Measurements from ENCODE around the gene PPP1R9A.
"Not testable (repeated sequence)": the region's sequence is repeated elsewhere in the genome, so short reads cannot be mapped to it uniquely, and the experiment has no call there.

The PPP1R9A gene

DNA sequence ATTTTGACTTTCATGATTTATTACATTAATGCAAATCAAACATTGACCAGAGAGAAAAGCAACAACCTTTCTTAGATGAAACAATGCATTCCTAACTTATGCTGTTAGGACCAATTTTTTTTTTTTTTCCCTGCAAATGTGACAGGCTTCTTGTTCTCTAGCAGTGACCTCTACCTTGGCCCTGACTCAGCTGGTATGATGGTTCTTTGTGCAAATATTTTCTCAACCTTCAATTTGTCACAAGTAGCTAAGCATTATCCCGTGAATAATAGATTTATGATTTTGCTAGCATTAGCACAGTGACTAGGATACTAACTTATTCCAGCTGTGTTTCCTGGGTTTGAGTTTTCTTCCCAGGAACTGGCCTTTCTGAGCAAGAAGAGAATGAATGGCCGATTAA lies 64.9 kb downstream of the PPP1R9A start:
- in situ Hi-C loops (cut with MboI; ENCODE audit: low sequenced_read_pairs): no loop called here

DNA sequence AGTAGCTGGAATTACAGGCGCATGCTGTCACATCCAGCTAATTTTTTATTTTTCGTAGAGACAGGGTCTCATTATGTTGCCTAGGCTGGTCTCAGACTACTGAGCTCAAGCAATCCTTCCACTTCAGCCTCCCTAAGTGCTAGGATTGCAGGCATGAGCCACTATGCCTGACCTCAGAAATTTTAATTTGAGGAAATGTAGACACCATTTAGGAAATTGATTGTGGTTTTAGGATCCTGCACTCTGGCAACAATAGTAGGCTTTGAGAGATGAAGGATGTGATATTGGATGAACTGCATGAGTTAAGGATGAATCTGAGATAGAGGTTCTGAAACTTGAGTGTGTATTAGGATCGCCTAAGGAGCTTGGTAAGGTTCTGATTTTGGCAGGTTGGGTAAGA lies 66.5 kb downstream of the PPP1R9A start:
- in situ Hi-C loops (cut with MboI; ENCODE audit: low sequenced_read_pairs): no loop called here

DNA sequence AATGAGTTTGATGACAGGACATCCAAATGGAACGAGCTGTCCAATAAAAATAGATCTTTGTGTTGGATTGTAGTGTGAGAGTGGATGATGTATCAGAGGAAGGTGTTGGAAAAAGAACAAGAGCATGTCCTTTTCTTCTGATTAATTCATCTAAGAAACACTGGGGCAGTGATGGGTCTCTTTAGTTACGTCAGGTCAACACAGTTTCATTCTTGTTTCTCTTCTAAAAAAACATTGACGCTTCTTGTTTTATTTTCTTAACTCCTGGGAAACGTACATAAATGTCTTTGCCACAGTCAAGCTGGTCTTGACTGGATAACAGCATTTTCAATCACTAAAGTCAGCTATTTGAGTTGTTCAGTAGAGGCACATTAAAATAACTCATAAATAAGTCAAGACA lies 67.0 kb downstream of the PPP1R9A start:
- in situ Hi-C loops (cut with MboI; ENCODE audit: low sequenced_read_pairs): no loop called here

DNA sequence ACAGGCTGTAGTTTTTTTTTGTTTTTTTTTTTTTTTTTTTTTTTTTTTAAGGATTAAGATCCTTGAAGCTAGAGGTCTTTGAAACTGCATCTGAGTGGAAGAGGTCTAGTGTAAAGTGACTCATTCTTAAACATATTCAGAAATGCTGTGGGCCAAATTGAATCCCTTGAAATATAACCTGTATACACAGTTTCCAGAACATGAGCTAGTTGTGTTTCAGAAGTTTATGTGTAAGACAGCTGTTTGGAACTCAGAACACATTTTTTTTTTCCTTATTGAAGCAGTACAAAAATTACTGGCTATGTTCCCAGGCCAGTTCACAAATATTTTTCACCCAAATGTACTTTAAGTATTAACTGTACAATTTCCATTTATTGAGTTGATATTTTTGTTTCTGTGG lies 67.9 kb downstream of the PPP1R9A start:
- in situ Hi-C loops (cut with MboI; ENCODE audit: low sequenced_read_pairs): no loop called here

DNA sequence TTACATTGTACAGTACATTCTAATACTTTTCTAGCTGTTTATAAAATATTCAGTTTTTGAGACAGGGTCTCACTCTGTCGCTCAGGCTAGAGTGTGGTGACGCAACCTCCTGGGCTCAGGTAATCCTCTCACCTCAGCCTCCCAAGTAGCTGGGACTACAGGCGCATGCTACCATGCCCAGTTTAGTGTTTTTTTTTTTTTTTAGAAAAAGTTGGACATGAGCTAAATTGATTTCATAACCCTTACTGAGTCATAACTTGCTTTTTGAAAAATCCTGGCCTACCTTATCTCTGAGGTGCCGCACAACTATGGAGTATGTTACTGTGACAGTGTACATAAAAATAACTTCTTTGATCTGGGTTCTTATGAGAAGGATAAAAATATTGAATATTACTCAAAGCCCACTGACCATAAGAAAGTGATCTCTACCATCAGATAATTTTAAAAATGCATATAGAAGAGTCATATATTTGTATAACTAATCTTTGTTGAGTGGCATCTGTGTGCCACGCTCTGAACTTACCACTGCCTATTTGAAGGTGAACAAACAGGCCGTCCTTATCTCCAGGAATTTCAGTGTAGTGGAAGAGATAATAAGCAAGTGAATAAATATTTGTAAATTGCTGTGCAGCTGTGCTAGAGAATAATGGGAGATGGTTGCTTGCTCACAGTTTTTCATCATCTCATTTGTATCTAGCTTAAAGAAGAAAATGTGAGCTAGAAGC lies 73.2 kb downstream of the PPP1R9A start:
- in situ Hi-C loops (cut with MboI; ENCODE audit: low sequenced_read_pairs): no loop called here

DNA sequence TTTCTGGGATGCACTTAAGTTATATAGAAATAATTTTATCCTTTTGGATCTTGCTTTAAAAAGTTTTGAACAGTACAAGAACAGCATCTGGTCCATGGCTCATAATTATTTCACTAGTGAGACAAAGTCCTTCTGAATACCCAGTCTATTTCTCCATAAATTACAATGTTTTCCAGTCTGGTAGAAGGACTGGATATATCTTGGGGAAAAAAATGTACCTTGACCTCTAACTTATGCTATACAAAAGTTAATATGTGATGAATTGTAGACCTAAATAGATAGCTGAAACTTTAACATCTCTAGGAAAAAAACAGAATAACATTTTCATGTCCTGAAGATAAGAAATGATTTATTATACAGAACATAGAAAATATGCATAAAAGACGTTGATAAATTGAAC lies 88.5 kb downstream of the PPP1R9A start:
- in situ Hi-C loops (cut with MboI; ENCODE audit: low sequenced_read_pairs): no loop called here

DNA sequence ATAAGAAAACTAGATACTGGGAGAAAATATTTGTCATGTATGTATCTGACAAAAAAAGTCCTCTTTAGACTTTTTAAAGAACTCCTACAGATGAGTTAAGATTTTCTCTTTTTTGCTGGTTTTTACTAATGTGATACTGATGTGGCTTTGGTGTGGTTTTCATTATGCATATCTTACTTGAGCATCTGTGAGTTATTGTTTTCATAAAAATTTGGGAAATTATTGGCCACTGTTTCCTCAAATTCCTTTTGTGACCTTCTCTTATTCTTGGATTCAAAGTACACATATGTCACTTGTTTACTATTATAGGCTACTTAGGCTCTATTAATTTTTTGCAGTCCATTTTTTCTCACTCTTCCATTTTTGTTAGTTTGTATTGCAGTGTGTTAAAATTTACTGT lies 89.0 kb downstream of the PPP1R9A start:
- in situ Hi-C loops (cut with MboI; ENCODE audit: low sequenced_read_pairs): no loop called here

DNA sequence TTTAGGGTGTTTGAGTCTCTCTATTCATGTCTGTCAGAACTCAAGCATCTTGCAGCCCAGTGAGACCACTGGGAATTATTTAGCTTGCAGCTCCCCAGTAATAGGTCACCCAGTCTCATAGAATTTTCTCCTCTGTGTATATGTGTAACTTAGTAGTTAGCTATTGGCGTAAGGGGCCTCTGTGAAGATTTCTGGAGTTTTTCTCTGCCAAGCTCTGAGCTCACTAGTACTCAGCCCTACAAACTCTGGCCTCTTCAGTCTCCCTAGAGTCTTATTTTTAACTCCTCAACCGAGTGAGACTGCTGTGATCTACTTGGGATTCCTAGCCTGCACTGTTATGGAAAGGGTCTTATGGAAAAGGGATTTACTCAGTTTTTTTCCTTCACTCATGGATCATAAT lies 90.2 kb downstream of the PPP1R9A start:
- in situ Hi-C loops (cut with MboI; ENCODE audit: low sequenced_read_pairs): no loop called here

DNA sequence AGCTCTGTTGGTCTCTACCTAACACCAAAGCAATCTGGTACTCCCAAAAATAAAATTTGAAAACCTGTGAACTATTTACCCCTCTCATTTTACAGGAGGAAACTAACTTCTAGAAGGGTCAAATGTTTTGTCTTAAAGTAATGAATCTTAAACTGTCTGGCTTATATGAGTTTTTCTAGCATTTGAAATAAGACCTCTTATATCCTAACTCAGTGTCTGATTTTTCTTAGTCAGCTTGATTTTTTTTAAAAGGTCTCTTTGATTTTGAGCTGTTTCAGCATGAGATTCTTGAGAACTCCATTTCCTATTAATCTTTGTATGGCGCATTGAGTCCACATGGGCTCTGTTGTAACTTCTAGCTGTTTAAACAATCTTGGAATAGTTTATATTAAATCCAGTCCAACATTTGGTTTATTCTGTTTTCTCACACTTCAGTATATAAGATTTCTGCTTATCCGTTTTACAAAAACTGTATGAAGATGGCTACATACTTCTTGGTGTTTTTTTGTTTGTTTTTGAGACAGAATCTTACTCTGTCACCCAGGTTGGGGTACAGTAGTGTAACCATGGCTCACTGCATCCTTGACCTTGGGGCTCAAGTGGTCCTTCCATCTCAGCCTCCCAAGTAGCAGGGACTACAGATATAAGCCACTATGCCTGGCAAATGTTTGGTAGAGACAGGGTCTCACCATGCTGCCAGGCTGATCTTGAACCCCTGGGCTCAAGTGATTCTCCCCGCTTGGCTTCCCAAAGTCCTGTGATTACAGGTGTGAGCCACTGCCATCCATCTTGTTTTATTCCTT lies 91.1 kb downstream of the PPP1R9A start:
- in situ Hi-C loops (cut with MboI; ENCODE audit: low sequenced_read_pairs): no loop called here

DNA sequence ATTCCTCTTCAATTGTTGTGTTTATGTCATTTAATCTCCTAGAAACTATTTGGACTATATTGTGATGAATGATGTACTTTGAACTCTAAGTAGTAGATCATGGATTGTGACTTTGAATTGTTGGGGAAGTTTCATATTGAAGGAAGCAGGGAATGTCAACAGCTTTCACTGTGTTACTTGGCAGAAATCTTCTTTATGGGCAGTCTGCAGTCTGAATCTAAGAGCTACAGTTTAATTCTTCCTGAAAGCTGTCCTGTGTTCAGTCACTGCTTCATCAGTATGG lies 91.6 kb downstream of the PPP1R9A start:
- in situ Hi-C loops (cut with MboI; ENCODE audit: low sequenced_read_pairs): no loop called here

DNA sequence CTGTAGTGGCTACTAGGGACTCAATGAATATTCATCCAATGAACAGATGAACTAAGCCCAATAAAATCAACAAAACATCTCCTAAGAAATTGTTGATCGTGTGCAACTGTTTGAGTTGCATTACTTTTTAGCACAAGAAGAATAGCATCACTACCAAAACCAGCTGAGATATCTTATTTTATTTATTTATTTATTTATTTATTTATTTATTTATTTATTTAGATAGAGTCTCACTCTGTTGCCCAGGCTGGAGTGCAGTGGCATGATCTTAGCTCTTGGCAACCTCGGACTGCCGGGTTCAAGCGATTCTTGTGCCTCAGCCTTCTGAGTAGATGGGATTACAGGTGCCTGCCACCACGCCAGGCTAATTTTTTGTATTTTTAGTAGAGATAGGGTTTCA lies 92.2 kb downstream of the PPP1R9A start:
- in situ Hi-C loops (cut with MboI; ENCODE audit: low sequenced_read_pairs): not testable (repeated sequence)

DNA sequence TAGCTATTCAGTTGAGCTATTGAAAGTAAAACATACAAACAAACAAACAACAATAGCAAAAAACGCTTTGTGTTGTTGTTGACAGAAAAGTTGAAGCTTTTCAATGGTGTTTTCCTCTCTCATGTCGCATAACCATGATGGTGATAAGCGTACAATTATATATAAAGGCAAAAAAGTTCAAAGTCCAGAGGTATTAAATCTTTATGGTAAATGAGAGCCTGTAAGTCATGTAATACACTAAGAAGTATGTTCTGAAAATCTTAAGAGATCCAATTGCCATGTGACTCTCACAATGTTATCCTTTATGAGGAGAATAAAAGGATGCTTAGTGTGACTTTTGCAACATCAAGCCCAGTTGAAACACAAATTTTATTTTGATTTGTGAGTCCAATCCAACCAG lies 93.9 kb downstream of the PPP1R9A start:
- in situ Hi-C loops (cut with MboI; ENCODE audit: low sequenced_read_pairs): no loop called here

DNA sequence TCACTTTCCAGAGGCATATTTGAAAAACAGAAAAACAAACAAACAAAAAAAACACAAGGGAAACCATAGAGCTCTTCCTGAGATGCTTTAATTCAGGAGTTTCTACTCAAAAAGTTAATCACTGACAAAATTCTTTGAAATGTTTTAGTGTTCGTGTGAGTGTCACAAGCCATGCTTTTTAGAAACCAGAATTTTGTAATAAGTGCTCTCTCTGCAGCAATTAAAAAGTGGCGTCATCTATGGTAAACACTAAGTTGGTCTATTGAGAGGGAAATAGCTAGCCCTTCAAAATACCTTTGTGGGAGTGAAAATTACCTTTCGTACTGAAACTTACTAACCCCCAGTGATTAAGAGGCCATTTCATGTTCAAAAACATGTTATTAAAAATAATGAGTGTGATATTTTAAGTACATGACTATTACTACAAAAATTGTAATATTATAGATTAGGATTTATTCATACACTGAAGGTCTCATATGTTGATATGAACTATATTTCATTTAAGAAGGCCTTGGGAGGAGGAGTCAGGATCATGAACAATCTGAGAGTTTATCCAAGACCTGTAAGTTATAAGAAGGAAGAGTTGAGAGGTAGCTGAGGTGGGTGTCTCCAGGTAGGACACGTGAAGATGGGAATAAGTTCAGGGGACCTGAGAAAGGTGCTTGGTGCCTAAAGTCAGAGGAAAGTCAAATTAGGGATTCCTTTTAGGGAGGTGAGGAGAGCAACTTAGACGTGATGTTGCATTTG lies 94.6 kb downstream of the PPP1R9A start:
- in situ Hi-C loops (cut with MboI; ENCODE audit: low sequenced_read_pairs): no loop called here

DNA sequence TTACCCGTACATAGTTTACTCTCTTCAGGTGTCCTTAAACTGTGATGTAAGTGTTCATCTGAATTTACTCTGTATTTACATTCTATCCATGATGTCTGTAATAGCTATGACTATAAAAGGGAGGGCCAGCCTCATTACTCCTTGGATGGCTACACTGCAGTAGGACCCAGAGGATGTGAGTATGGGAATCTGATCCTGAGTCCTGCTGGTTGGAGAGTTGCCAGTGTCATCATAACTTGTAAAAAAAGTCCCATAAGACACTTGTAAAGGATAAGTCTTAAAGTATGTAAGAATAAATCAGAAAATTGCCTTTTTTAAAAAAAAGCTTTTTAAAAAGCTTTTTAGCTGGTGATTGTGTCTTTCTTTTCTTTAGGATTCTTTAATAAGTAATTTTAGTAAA lies 95.4 kb downstream of the PPP1R9A start:
- in situ Hi-C loops (cut with MboI; ENCODE audit: low sequenced_read_pairs): no loop called here

DNA sequence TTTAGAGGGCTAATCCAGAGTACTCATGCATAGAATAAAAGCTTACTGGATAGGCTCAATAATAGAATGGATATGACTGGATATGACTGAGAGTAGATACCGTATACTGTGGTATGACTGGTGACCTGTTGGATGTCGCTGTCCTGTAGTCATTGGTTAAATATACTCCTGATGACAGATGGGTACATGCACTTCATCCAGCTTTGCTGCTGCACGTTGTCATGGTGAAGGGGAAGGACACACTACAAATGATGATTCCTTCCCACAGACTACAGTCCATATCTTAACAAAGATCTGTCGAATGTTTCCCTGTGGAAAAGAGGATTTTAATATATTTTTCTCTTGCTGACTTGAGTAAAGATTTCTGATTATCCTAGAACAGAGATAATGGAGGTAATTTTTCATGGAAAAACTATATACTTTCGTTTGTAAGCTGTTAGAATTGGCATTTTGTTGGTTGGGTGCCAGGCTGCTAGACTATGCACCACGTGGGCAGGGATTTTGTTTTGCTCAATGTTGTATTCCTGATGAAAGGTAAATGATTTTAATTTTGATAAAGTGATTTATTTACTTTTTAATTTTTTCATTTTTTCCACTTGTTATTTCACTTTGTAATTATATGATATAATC lies 97.3 kb downstream of the PPP1R9A start:
- in situ Hi-C loops (cut with MboI; ENCODE audit: low sequenced_read_pairs): no loop called here

DNA sequence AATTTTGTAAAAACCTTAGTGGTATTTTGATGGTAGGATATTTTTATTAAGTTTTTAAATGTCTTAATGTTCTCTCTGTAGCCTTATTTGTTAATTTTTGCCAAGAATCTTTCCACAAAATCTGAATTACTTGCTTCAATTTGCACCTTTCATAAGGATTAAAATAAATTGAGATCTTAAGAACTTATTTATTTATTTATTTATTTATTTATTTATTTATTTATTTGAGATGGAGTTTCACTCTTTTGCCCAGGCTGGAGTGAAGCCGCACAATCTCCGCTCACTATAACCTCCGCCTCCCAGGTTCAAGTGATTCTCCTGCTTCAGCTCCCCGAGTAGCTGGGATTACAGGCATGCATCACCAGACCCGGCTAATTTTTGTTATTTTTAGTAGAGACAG lies 98.6 kb downstream of the PPP1R9A start:
- in situ Hi-C loops (cut with MboI; ENCODE audit: low sequenced_read_pairs): no loop called here

DNA sequence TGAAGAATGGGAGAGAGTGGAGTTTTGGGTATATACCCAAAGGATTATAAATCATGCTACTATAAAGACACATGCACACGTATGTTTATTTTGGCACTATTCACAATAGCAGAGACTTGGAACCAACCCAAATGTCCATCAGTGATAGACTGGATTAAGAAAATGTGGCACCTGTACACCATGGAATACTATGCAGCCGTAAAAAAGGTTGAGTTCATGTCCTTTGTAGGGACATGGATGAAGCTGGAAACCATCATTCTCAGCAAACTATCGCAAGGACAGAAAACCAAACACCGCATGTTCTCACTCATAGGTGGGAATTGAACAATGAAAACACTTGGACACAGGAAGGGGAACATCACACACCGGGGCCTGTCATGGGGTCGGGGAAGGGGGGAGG lies 101.4 kb downstream of the PPP1R9A start:
- in situ Hi-C loops (cut with MboI; ENCODE audit: low sequenced_read_pairs): not testable (repeated sequence)

DNA sequence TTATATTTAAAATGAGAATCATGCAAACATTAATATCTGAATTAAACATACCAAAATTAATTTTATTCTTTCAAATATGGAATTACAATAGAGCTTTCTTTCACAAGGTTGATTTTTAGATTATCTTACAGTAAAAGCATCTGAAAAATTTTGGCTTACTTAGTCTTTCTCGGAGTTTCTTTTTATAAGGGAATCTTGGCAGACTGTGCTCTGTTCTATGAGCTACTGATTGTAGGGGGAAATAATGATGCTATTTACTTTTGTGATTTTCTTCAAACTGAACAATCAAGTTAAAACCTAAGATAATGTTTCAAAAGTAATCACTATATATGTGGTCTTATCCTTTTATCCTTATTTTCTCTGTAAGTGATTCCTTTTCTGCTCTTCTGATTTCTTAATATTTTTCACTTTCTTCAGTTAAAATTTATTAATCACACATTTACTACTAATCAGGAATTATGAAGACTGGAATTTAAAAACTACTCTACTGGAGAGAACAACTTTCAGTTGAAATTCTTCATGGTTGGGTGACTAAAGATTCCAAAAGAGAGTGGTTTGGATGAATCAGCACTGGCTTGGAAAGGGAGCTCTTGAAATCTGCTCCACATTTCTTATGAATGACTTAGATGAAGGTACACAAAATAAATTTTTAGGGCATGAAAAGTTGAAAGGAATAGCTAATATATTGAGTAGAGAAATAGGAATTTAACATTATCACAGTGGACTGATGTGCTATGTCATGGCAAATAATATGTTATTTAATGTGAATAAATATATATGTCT lies 103.9 kb downstream of the PPP1R9A start:
- in situ Hi-C loops (cut with MboI; ENCODE audit: low sequenced_read_pairs): no loop called here

DNA sequence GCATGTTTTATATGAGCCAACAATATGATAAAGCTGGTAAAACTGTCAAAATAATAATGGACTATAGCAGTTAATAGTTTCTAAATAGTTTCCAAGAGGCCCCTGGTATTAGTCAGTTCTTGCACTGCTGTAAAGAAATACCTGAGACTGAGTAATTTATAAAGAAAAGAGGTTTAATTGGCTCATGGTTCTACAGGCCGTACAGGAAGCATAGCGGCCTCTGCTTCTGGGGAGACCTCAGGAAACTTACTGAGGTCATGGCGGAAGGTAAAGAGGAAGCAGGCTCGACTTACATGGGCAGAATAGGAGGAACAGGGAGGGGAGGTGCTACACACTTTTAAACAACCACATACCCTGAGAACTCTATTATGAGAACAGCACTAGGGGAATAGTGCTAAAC lies 104.6 kb downstream of the PPP1R9A start:
- in situ Hi-C loops (cut with MboI; ENCODE audit: low sequenced_read_pairs): no loop called here

DNA sequence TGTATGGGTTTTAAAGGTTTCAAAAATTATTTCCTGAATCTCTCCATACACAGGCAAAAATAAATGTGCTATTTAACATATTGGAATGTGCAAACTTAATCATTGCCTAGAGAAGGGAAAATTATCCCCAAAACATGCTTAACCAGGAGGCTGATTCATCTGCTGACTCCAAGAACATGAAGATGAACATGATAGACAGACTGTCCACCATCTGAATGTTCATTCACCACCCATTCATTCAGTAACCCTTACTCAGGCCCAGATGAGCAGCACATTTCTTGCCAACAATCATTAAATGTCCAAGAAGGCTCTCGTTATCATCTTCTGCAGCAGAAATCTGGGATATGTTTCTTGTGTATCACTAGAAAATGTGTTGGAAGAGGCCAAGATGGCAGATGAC lies 110.6 kb downstream of the PPP1R9A start:
- in situ Hi-C loops (cut with MboI; ENCODE audit: low sequenced_read_pairs): no loop called here

DNA sequence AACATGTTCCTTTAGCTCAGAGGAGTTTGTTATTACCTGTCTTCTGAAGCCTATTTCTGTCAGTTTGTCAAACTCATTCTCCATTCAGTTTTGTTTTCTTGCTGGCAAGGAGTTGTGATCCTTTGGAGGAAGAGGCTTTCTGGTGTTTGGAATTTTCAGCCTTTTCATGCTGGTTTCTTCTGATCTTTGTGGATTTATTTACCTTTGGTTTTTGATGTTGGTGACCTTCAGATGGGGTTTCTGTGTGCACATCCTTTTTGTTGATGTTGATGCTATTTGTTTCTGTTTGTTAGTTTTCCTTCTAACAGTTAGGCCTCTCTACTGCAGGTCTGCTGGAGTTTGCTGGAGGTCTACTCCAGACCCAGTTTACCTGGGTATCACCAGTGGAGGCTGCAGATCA lies 118.6 kb downstream of the PPP1R9A start:
- in situ Hi-C loops (cut with MboI; ENCODE audit: low sequenced_read_pairs): no loop called here
